Measurements from ENCODE around the gene GRIPAP1. TPM values are rescaled to one million over a fixed set of nuclear protein-coding genes. Genes with fewer than 3 reads are reported as not detected.
A peak's percentile ranks its signal among the peaks of the same experiment; 100 is the strongest.

The GRIPAP1 gene
- total RNA-seq, 2 donors from 2014 or later: 32.0 to 36.9 TPM

- Histone ChIP-seq H3K9me3 (no peaks in the 10 kb centered on the region), H3K36me3 (peaks cover 5% of the 10 kb centered on the region), H3K4me1 (no peaks in the 10 kb centered on the region), H3K4me3 (peak overlapping the region; percentile 67), H3K27ac (peak overlapping the region; percentile 90), H3K27me3 (no peaks in the 10 kb centered on the region), H3K9ac (ENCODE audit: low read depth in 2 of 2, low read length in 2 of 2) (peak overlapping the region; percentile 75 to 90)
- intact Hi-C loops (cut with DNase I): no loop called here
- TF ChIP-seq CTCF (IDR thresholded peaks at IDR 0.05): no peak
- DNase-seq: no peak
These were observed 39.9 kb upstream of the GRIPAP1 start for GRCh38 chrX:49041744-49042580.

GRCh38 chrX:49040376-49040955, 38.4 kb upstream of the GRIPAP1 start:
- DNase-seq: no peak
- no peaks in the 10 kb centered on the region for H3K4me1 ChIP-seq
- no peak overlapping the region for H3K4me3 ChIP-seq
- H3K9me3 ChIP-seq: no peaks in the 10 kb centered on the region
- peaks cover 5% of the 10 kb centered on the region for H3K36me3 ChIP-seq
- H3K27me3 ChIP-seq: no peaks in the 10 kb centered on the region
- peak overlapping the region in 1 of 2 donors; percentile 24 for H3K9ac ChIP-seq (ENCODE audit: low read depth in 2 of 2, low read length in 2 of 2)
- TF ChIP-seq CTCF (IDR thresholded peaks at IDR 0.05): no peak
- peak overlapping the region; percentile 63 for H3K27ac ChIP-seq
- intact Hi-C loops (cut with DNase I): no loop called here

GRCh38 chrX:49039598-49040375, 37.7 kb upstream of the GRIPAP1 start:
- Histone ChIP-seq H3K9ac (ENCODE audit: low read depth in 2 of 2, low read length in 2 of 2) (peak overlapping the region in 1 of 2 donors; percentile 24), H3K27ac (peak overlapping the region; percentile 63), H3K36me3 (peaks cover 5% of the 10 kb centered on the region), H3K27me3 (no peaks in the 10 kb centered on the region), H3K9me3 (no peaks in the 10 kb centered on the region), H3K4me1 (no peaks in the 10 kb centered on the region), H3K4me3 (no peak overlapping the region)
- intact Hi-C loops (cut with DNase I): loop anchor here (5.0 kb wide), 1 partner anchor 67 kb away; the partner anchor contains the start of gene KCND1
- DNase-seq: peak; percentile 52
- no peak for TF ChIP-seq CTCF (IDR thresholded peaks at IDR 0.05)

- DNase-seq: no peak
- TF ChIP-seq CTCF (IDR thresholded peaks at IDR 0.05): no peak
- Histone ChIP-seq H3K4me3 (no peak overlapping the region), H3K9me3 (no peaks in the 10 kb centered on the region), H3K27ac (no peak overlapping the region), H3K27me3 (no peaks in the 10 kb centered on the region), H3K9ac (ENCODE audit: low read depth in 2 of 2, low read length in 2 of 2) (no peak overlapping the region), H3K36me3 (peaks cover 5% of the 10 kb centered on the region), H3K4me1 (no peaks in the 10 kb centered on the region)
- intact Hi-C loops (cut with DNase I): loop anchor here (5.0 kb wide), 1 partner anchor 66 kb away; the partner anchor contains the start of gene KCND1
These were observed 35.9 kb upstream of the GRIPAP1 start for GRCh38 chrX:49037883-49038475.

- intact Hi-C loops (cut with DNase I): no loop called here
- Histone ChIP-seq H3K27me3 (no peaks in the 10 kb centered on the region), H3K9ac (ENCODE audit: low read depth in 2 of 2, low read length in 2 of 2) (no peak overlapping the region), H3K4me1 (no peaks in the 10 kb centered on the region), H3K9me3 (no peaks in the 10 kb centered on the region), H3K36me3 (no peaks in the 10 kb centered on the region), H3K27ac (no peak overlapping the region), H3K4me3 (no peak overlapping the region)
- DNase-seq: no peak
- TF ChIP-seq CTCF (IDR thresholded peaks at IDR 0.05): no peak
These were observed 28.2 kb upstream of the GRIPAP1 start for GRCh38 chrX:49030283-49030682.

Data from colonic mucosa (tissue), 4 donors.